HCT116 (cell line): ENCODE data around the gene ERLIN1.

Experiments
- CBX3 ChIP-seq: IDR thresholded peaks from 2 replicates; pipeline ENCODE4 v1.6.1; 2012; ENCODE audit warnings: low read depth
- CEBPB ChIP-seq: IDR thresholded peaks from 2 replicates; pipeline ENCODE4 v1.6.1; 2012; ENCODE audit warnings: low read depth
- CTCF ChIP-seq, 3 experiments: fragments of 200-600 bp in 1 of 3; sonication (generic) in 1 of 3; IDR thresholded peaks in 2 of 3; conservative IDR thresholded peaks in 1 of 3; 2 replicates each; pipeline ENCODE4 v1.5.1; 2012 to 2017; ENCODE audit warnings: low read depth in 2 of 3, low read length in 2 of 3, antibody characterized with exemption in 1 of 3, borderline replicate concordance in 1 of 3, control low read depth in 1 of 3, mild to moderate bottlenecking in 1 of 3, mixed read lengths in 1 of 3, mixed run types in 1 of 3, moderate library complexity in 1 of 3; ENCODE audit not compliant: insufficient read depth in 1 of 3
- EZH2 ChIP-seq: fragments of 200-600 bp; sonication (generic); IDR thresholded peaks from 2 replicates; pipeline ENCODE4 v1.6.1; 2017; ENCODE audit warnings: antibody characterized with exemption, mixed run types
- EZH2phosphoT487 ChIP-seq: fragments of 200-600 bp; IDR thresholded peaks from 2 replicates; pipeline ENCODE4 v1.6.1; 2018; ENCODE audit warnings: antibody characterized with exemption, borderline replicate concordance
- MAX ChIP-seq: IDR thresholded peaks from 2 replicates; pipeline ENCODE4 v1.6.1; 2012
- POLR2A ChIP-seq: IDR thresholded peaks from 2 replicates; pipeline ENCODE4 v1.7.0; 2011; ENCODE audit warnings: borderline replicate concordance; ENCODE audit not compliant: insufficient read depth, insufficient read length; ENCODE audit errors: extremely low read depth
- POLR2AphosphoS5 ChIP-seq: IDR thresholded peaks from 2 replicates; pipeline ENCODE4 v1.6.1; 2011; ENCODE audit warnings: mild to moderate bottlenecking, low read depth, low read length, moderate library complexity
- RAD21 ChIP-seq: IDR thresholded peaks from 2 replicates; pipeline ENCODE4 v1.6.1; 2012; ENCODE audit warnings: low read depth, mild to moderate bottlenecking
- REST ChIP-seq: IDR thresholded peaks from 2 replicates; pipeline ENCODE4 v1.6.1; 2012; ENCODE audit warnings: low read depth
- SP1 ChIP-seq: IDR thresholded peaks from 2 replicates; pipeline ENCODE4 v1.6.1; 2012; ENCODE audit warnings: low read depth
- YY1 ChIP-seq: IDR thresholded peaks from 2 replicates; pipeline ENCODE4 v1.6.1; 2011; ENCODE audit warnings: low read length, low read depth, moderate library complexity, mild to moderate bottlenecking; ENCODE audit not compliant: insufficient replicate concordance; ENCODE audit errors: extremely low read depth
- ZNF274 ChIP-seq: fragments of 200-500 bp; sonication (Bioruptor generic); IDR thresholded peaks from 2 replicates; pipeline ENCODE4 v1.6.1; 2014; ENCODE audit warnings: mild to moderate bottlenecking, low read depth, low read length, inconsistent platforms

- no peak for TF ChIP-seq CTCF (IDR thresholded peaks at IDR 0.05 in 2 of 3, conservative IDR thresholded peaks at IDR 0.05 in 1 of 3; ENCODE audit: borderline replicate concordance in 1 of 3, insufficient read depth in 1 of 3, low read depth in 2 of 3, low read length in 2 of 3)
- no peak for TF ChIP-seq POLR2A
- TF ChIP-seq MAX: no peak
- TF ChIP-seq CBX3: no peak
- TF ChIP-seq SP1: no peak
- TF ChIP-seq EZH2: no peak
- TF ChIP-seq YY1: no peak
- TF ChIP-seq POLR2AphosphoS5: no peak
- TF ChIP-seq REST: no peak
- TF ChIP-seq RAD21: no peak
- TF ChIP-seq EZH2phosphoT487: no peak
- TF ChIP-seq CEBPB: no peak
- TF ChIP-seq ZNF274: no peak
These were observed 42.1 kb downstream of the ERLIN1 start for GRCh38 chr10:100143756-100144155.
